ENCODE data around the gene MPP2.

DNA sequence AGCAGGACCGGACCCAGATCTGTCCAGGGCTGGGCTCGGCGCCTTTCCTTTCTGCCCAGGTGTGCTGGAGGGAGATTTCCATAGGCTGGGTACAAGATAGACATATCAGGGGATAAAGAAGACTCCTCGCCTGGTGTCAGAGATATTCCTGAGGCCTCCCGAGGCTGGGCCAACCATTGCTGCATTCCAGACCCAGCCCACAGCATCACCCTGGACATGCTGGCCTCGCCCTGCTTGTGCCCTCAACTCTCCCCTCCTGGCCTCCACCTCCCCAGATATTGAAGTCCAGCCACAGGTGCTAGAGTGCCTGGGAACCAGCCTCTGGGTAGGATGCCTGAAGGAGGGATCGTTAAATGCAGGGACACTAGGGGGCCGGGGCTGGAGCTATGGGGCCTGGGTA, 58.2 kb downstream of the MPP2 start:
- TF ChIP-seq, protein P1, sequence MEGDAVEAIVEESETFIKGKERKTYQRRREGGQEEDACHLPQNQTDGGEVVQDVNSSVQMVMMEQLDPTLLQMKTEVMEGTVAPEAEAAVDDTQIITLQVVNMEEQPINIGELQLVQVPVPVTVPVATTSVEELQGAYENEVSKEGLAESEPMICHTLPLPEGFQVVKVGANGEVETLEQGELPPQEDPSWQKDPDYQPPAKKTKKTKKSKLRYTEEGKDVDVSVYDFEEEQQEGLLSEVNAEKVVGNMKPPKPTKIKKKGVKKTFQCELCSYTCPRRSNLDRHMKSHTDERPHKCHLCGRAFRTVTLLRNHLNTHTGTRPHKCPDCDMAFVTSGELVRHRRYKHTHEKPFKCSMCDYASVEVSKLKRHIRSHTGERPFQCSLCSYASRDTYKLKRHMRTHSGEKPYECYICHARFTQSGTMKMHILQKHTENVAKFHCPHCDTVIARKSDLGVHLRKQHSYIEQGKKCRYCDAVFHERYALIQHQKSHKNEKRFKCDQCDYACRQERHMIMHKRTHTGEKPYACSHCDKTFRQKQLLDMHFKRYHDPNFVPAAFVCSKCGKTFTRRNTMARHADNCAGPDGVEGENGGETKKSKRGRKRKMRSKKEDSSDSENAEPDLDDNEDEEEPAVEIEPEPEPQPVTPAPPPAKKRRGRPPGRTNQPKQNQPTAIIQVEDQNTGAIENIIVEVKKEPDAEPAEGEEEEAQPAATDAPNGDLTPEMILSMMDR (IDR thresholded peaks at IDR 0.05; ENCODE audit: poor library complexity) = no peak
- no peak for TF ChIP-seq EZH2 (IDR thresholded peaks at IDR 0.05; ENCODE audit: borderline replicate concordance)
- TF ChIP-seq EZH2phosphoT487 (IDR thresholded peaks at IDR 0.05; ENCODE audit: low read depth, severe bottlenecking, unreplicated experiment) = no peak

Measured in hepatocyte (in vitro differentiated cells).